Activated T-helper 9 cell treated with anti-CD3 and anti-CD28 coated beads, Interleukin-2, amount 50 U/mL, for 16 hours (primary cell): ENCODE measurements around the gene MYO1D.
"Not testable (repeated sequence)": the region's sequence is repeated elsewhere in the genome, so short reads cannot be mapped to it uniquely, and the experiment has no call there.

Experiments
- DNase-seq: peaks from one replicate; pipeline ENCODE4 v3.0.0-alpha.2; 2020; ENCODE audit warnings: low read depth

The MYO1D gene

GRCh38 chr17:32529604-32530003, 347.3 kb downstream of the MYO1D start:
- DNase-seq = no peak

- DNase-seq = no peak
Observed at GRCh38 chr17:32528825-32529224, 348.1 kb downstream of the MYO1D start.

- DNase-seq = no peak
Observed at GRCh38 chr17:32527146-32527545, 349.8 kb downstream of the MYO1D start.

- no peak for DNase-seq
Observed at GRCh38 chr17:32525122-32525521, 351.8 kb downstream of the MYO1D start.

- DNase-seq = not testable (repeated sequence)
Observed at GRCh38 chr17:32524553-32524880, 352.4 kb downstream of the MYO1D start.

- DNase-seq = no peak
Observed at GRCh38 chr17:32523827-32524552, 352.9 kb downstream of the MYO1D start.

- DNase-seq = peak; percentile 10
Observed at GRCh38 chr17:32523017-32523680, 353.8 kb downstream of the MYO1D start.

GRCh38 chr17:32520737-32521404, 356.1 kb downstream of the MYO1D start:
- DNase-seq = no peak

- DNase-seq = no peak
Observed at GRCh38 chr17:32520104-32520701, 356.7 kb downstream of the MYO1D start.

- DNase-seq = no peak
Observed at GRCh38 chr17:32519228-32520103, 357.5 kb downstream of the MYO1D start.

- no peak for DNase-seq
Observed at GRCh38 chr17:32518646-32519227, 358.2 kb downstream of the MYO1D start.

GRCh38 chr17:32517982-32518381, 358.9 kb downstream of the MYO1D start:
- DNase-seq = no peak

GRCh38 chr17:32516940-32517701, 359.8 kb downstream of the MYO1D start:
- no peak for DNase-seq

GRCh38 chr17:32516450-32516849, 360.5 kb downstream of the MYO1D start:
- DNase-seq = no peak

- no peak for DNase-seq
Observed at GRCh38 chr17:32515677-32516383, 361.1 kb downstream of the MYO1D start.

- DNase-seq = no peak
Observed at GRCh38 chr17:32514606-32515005, 362.3 kb downstream of the MYO1D start.

GRCh38 chr17:32513579-32513978, 363.3 kb downstream of the MYO1D start:
- no peak for DNase-seq

GRCh38 chr17:32512328-32512727, 364.6 kb downstream of the MYO1D start:
- DNase-seq = no peak

- DNase-seq = no peak
Observed at GRCh38 chr17:32510466-32510865, 366.5 kb downstream of the MYO1D start.

GRCh38 chr17:32508926-32509325, 368.0 kb downstream of the MYO1D start:
- no peak for DNase-seq
